ENCODE measurements around the gene KCNK1. TPM values are rescaled to one million over a fixed set of nuclear protein-coding genes. Genes with fewer than 3 reads are reported as not detected.

Gene KCNK1
- total and polyA plus RNA-seq, 2 of the 13 experiments (the other 11 are each of a cell fraction or from before 2014, with no cell fraction given), result not detected

DNA sequence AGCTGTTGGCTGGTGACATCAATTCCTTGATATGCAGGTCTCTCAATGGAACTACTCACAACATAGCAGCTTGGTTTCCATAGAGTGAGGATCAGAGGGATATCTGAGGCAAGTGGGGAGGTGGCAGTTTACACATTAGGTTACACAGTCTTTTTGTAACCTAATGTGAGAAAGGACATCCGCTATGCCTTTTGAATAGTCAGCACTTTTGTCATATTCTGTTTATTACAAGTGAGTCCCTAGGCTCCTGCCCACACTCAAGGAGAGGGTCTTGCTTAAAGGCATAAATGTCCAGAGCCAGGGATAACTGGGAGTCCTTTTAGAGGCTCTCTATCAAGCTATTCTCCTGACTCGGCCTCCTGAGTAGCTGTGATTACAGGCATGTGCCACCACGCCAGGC lies 104.2 kb downstream of the KCNK1 start:
- DNase-seq (ENCODE audit: low spot score), result no peak
- H4K20me1 ChIP-seq (ENCODE audit: insufficient read depth, low read length), result no peaks in the 10 kb centered on the region
- intact Hi-C loops (cut with micrococcal nuclease; ENCODE audit: unreplicated experiment), result no loop called here
- ATAC-seq, result no peak
- ChIA-PET POLR2A (no interaction called here), CTCF (ENCODE audit: low intra/inter-chr PET ratio, low total read pairs) (no interaction called here)
- H3K36me3 ChIP-seq (replicated peaks in 1 of 2; ENCODE audit: control insufficient read depth in 1 of 2, insufficient read depth in 2 of 2, low read length in 2 of 2), result no peaks in the 10 kb centered on the region
- WGBS (ENCODE audit: low lambda C conversion rate), result 0% methylated on average over 3 of the region's 3 CpGs
- H3K4me2 ChIP-seq (ENCODE audit: low read depth, low read length), result no peak overlapping the region
- H3K4me3 ChIP-seq (replicated peaks in 1 of 3; ENCODE audit: insufficient read depth in 1 of 3, low read depth in 2 of 3, low read length in 3 of 3), result no peak overlapping the region
- H2AFZ ChIP-seq (ENCODE audit: low read length), result no peak overlapping the region
- no peaks in the 10 kb centered on the region for H3K9me3 ChIP-seq (ENCODE audit: low read length)
- no peak overlapping the region for H3K27ac ChIP-seq (ENCODE audit: extremely low read length, insufficient read depth, low read length)
- TF ChIP-seq MAFK (conservative IDR thresholded peaks at IDR 0.05 in 1 of 2, IDR thresholded peaks at IDR 0.05 in 1 of 2; ENCODE audit: low read length in 2 of 2), result peak; percentile 77 to 88
- no peak for TF ChIP-seq ZNF20 (CRISPR knock-in tag; IDR thresholded peaks at IDR 0.05)
- peak; percentile 77 for TF ChIP-seq MAFF (IDR thresholded peaks at IDR 0.05; ENCODE audit: low read depth, low read length)
- BruUV-seq (replicated peaks), result no TSS peak
- no peaks in the 10 kb centered on the region for H3K79me2 ChIP-seq (ENCODE audit: insufficient read depth, low read length)
- no peaks in the 10 kb centered on the region; a peak in 1 of 5 replicates for H3K27me3 ChIP-seq (ENCODE audit: control insufficient read depth in 1 of 2, insufficient read depth in 2 of 2, low read length in 2 of 2)
- no peak overlapping the region for H3K9ac ChIP-seq (ENCODE audit: insufficient read depth, low read depth, low read length)
- no peaks in the 10 kb centered on the region for H3K4me1 ChIP-seq (ENCODE audit: insufficient read depth, low read length)
- no peak for FAIRE-seq
- in situ Hi-C loops (cut with HindIII; ENCODE audit: extremely low pct_ligation_motif_present, low pct_unique_long_range_greater_than_20kb), result no loop called here

DNA sequence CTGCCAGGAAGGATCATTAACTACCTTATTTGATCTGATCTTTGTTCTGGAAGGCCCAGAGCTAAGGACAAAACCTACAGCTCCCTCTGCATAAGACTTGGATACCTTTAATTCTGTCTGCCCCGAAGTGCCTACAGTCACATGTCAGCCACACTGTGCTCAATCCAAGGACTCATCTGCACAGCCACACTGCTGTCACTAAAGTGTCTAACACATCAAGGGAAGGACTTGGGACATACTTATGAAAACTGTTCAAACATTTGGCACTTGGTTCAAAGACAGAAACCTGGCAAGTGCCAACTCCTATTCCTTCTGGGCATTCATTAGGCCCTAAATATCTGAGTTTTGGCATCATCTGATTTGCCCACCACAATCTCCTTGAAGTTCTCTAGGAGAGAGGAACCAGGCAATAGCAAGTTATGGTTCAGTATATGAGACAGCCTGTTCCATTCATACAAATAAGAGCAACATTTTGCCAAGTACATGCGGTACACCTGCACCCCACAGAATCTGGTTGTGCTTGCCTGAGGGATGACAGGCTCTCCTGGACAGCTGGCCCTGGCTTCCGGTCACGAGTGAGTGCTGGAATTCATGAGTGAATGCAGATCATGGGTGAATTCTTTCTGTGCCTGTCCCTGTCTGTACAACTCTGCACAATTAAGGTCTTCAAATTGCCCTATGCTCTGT lies 105.9 kb downstream of the KCNK1 start:
- Histone ChIP-seq H3K4me1 (ENCODE audit: insufficient read depth, low read length) (no peaks in the 10 kb centered on the region), H2AFZ (ENCODE audit: low read length) (no peak overlapping the region), H3K4me3 (replicated peaks in 1 of 3; ENCODE audit: insufficient read depth in 1 of 3, low read depth in 2 of 3, low read length in 3 of 3) (no peak overlapping the region), H3K27me3 (ENCODE audit: control insufficient read depth in 1 of 2, insufficient read depth in 2 of 2, low read length in 2 of 2) (no peaks in the 10 kb centered on the region; a peak in 1 of 5 replicates), H3K79me2 (ENCODE audit: insufficient read depth, low read length) (no peaks in the 10 kb centered on the region), H4K20me1 (ENCODE audit: insufficient read depth, low read length) (no peaks in the 10 kb centered on the region), H3K4me2 (ENCODE audit: low read depth, low read length) (no peak overlapping the region), H3K9me3 (ENCODE audit: low read length) (no peaks in the 10 kb centered on the region), H3K27ac (ENCODE audit: extremely low read length, insufficient read depth, low read length) (no peak overlapping the region), H3K36me3 (replicated peaks in 1 of 2; ENCODE audit: control insufficient read depth in 1 of 2, insufficient read depth in 2 of 2, low read length in 2 of 2) (no peaks in the 10 kb centered on the region), H3K9ac (ENCODE audit: insufficient read depth, low read depth, low read length) (no peak overlapping the region)
- DNase-seq (ENCODE audit: low spot score) (no peak), FAIRE-seq (no peak), ATAC-seq (no peak)
- BruUV-seq (replicated peaks), result no TSS peak
- ChIA-PET CTCF (ENCODE audit: low intra/inter-chr PET ratio, low total read pairs) (no interaction called here), POLR2A (no interaction called here)
- in situ Hi-C loops (cut with HindIII; ENCODE audit: extremely low pct_ligation_motif_present, low pct_unique_long_range_greater_than_20kb) (no loop called here), intact Hi-C loops (cut with micrococcal nuclease; ENCODE audit: unreplicated experiment) (no loop called here)
- TF ChIP-seq SIX4 (CRISPR knock-in tag; IDR thresholded peaks at IDR 0.05) (no peak), RARG (CRISPR knock-in tag; IDR thresholded peaks at IDR 0.05; ENCODE audit: low read depth) (no peak), XBP1 (CRISPR knock-in tag; IDR thresholded peaks at IDR 0.05) (no peak), ZNF382 (CRISPR knock-in tag; IDR thresholded peaks at IDR 0.05; ENCODE audit: borderline replicate concordance) (no peak), HNRNPLL (IDR thresholded peaks at IDR 0.05; ENCODE audit: low read depth, low read length, poor library complexity, severe bottlenecking) (no peak), ZNF672 (CRISPR knock-in tag; IDR thresholded peaks at IDR 0.05) (no peak), SALL2 (CRISPR knock-in tag; IDR thresholded peaks at IDR 0.05) (no peak)
- TF ChIP-seq, protein P1, sequence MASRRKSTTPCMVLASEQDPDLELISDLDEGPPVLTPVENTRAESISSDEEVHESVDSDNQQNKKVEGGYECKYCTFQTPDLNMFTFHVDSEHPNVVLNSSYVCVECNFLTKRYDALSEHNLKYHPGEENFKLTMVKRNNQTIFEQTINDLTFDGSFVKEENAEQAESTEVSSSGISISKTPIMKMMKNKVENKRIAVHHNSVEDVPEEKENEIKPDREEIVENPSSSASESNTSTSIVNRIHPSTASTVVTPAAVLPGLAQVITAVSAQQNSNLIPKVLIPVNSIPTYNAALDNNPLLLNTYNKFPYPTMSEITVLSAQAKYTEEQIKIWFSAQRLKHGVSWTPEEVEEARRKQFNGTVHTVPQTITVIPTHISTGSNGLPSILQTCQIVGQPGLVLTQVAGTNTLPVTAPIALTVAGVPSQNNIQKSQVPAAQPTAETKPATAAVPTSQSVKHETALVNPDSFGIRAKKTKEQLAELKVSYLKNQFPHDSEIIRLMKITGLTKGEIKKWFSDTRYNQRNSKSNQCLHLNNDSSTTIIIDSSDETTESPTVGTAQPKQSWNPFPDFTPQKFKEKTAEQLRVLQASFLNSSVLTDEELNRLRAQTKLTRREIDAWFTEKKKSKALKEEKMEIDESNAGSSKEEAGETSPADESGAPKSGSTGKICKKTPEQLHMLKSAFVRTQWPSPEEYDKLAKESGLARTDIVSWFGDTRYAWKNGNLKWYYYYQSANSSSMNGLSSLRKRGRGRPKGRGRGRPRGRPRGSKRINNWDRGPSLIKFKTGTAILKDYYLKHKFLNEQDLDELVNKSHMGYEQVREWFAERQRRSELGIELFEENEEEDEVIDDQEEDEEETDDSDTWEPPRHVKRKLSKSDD (CRISPR knock-in tag; IDR thresholded peaks at IDR 0.05; ENCODE audit: low read depth), result no peak
- TF ChIP-seq, protein P2, sequence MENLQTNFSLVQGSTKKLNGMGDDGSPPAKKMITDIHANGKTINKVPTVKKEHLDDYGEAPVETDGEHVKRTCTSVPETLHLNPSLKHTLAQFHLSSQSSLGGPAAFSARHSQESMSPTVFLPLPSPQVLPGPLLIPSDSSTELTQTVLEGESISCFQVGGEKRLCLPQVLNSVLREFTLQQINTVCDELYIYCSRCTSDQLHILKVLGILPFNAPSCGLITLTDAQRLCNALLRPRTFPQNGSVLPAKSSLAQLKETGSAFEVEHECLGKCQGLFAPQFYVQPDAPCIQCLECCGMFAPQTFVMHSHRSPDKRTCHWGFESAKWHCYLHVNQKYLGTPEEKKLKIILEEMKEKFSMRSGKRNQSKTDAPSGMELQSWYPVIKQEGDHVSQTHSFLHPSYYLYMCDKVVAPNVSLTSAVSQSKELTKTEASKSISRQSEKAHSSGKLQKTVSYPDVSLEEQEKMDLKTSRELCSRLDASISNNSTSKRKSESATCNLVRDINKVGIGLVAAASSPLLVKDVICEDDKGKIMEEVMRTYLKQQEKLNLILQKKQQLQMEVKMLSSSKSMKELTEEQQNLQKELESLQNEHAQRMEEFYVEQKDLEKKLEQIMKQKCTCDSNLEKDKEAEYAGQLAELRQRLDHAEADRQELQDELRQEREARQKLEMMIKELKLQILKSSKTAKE (CRISPR knock-in tag; IDR thresholded peaks at IDR 0.05; ENCODE audit: borderline replicate concordance), result no peak
- TF ChIP-seq, protein P3, sequence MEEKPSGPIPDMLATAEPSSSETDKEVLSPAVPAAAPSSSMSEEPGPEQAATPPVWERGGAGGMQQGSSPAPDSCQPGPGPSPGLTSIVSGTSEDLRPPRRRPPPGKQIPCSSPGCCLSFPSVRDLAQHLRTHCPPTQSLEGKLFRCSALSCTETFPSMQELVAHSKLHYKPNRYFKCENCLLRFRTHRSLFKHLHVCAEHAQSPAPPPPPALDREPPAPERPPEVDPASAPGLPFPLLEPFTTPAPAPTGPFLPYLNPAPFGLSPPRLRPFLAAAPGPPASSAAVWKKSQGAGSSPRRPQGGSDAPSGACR (CRISPR knock-in tag; IDR thresholded peaks at IDR 0.05), result no peak
- WGBS (ENCODE audit: low lambda C conversion rate), result 8% methylated on average over 4 of the region's 4 CpGs
